ENCODE measurements around the gene AGMAT.

Gene AGMAT

DNA sequence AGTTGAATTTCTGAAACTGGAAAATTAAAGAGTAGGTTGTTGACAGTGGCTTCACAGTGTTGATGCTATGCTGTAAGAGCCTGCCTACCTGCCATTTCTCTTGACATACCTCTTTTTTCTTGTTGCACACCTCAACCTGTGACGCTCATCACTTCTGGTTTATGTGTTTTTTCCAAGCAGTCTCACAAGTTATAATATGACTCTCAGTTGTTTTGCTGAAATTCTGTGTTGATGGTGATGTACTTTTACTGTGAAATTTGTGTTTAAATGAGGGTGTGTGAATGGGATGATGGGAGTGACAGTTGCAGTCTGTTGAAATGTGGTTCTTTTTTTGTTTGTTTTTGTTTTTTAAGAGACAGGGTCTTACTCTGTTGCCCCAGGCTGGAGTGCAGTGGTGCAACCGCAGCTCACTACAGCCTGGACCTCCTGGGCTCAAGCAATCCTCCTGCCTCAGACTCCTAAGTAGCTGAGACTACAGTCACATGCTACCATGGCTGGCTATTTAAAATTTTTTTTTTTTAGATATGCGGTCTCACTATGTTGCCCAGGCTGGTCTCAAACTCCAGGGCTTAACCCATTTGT lies 39.4 kb upstream of the AGMAT start:
- TF ChIP-seq CTCF (IDR thresholded peaks at IDR 0.05; ENCODE audit: low read depth, low read length, missing control alignments), result no peak
- H3K4me3 ChIP-seq (ENCODE audit: low read depth, low read length), result no peak overlapping the region
- DNase-seq (ENCODE audit: low read depth), result no peak

- no peak for TF ChIP-seq CTCF (IDR thresholded peaks at IDR 0.05; ENCODE audit: low read depth, low read length, missing control alignments)
These were observed 38.6 kb upstream of the AGMAT start for GRCh38 chr1:15623435-15623834.

DNA sequence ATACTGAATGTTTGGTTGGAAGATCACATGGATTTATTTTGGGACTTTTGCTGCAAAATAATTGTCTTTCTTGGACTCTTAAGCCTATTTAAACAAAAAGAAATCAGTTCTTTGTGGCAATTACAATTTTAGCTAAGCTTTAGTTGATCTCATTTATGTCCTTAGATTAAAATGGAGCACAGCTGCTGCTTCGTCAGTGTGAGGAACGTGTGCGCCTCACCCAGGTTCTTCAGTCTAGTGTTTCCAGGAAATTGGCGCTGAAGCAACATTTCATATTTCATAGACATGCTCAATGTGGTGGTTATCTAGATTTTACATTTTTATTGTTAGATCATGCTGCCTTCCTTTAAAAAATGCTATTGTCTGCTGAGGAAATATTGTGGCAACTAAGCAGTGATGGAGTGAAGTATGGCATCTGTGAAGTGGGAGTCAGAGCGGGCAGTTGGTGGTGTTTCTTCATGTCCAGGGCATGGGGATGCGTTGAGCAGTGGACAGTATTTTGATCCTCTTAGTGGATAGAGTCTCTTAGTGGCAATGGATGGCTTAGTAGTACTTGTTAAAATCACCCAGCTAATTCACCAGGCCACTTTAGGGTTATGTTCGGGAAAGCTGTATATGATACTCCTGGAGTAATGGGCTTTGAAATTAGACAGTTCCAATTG lies 38.0 kb upstream of the AGMAT start:
- DNase-seq (ENCODE audit: low read depth), result no peak
- TF ChIP-seq CTCF (IDR thresholded peaks at IDR 0.05; ENCODE audit: low read depth, low read length, missing control alignments), result no peak
- no peak overlapping the region for H3K4me3 ChIP-seq (ENCODE audit: low read depth, low read length)

More at GRCh38 chr1:15623435-15623834, 38.6 kb upstream of the AGMAT start:
- DNase-seq (ENCODE audit: low read depth), result no peak
- H3K4me3 ChIP-seq (ENCODE audit: low read depth, low read length), result no peak overlapping the region

- DNase-seq (ENCODE audit: low read depth), result no peak
- no peak for TF ChIP-seq CTCF (IDR thresholded peaks at IDR 0.05; ENCODE audit: low read depth, low read length, missing control alignments)
These were observed 37.1 kb upstream of the AGMAT start for GRCh38 chr1:15621975-15622374.

DNA sequence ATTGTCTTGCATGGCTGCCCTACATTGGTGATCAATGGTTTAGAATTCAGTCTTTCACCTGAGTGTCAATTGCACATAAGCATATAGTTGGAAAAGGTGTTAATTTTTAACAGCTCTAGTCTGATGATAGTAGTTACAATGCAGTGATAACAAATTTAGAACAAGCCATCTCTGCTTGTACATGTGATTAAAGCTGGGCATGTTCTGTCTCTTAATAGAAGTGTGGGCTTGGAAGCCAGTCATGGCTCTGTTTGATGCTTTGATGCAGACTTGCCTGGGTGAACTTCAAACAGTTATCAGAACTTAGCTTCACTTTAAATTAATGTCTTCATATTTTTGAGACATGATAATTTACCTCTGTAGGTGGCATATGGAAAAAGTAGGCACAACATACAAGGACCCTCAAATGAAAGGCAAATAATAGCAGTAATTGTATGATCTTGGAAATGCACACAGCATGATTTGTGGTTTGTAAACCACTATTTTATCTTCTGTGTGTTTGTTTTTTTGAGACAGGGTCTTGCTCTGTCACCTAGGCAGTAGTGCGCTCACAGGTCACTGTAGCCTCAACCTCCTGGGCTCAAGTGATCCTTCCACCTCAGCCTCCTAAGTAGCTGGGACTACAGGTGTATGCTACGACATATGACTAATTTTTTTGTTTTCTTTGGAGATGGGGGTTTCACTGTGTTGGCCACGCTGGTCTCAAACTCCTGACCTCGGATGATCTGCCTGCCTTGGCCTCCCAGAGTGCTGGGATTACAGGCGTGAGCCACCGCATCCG lies 36.2 kb upstream of the AGMAT start:
- no peak for TF ChIP-seq CTCF (IDR thresholded peaks at IDR 0.05; ENCODE audit: low read depth, low read length, missing control alignments)
- H3K4me3 ChIP-seq (ENCODE audit: low read depth, low read length), result no peak overlapping the region
- no peak for DNase-seq (ENCODE audit: low read depth)

More at GRCh38 chr1:15621975-15622374, 37.1 kb upstream of the AGMAT start:
- H3K4me3 ChIP-seq (ENCODE audit: low read depth, low read length), result no peak overlapping the region

GRCh38 chr1:15620155-15620545 lies 35.3 kb upstream of the AGMAT start:
- TF ChIP-seq CTCF (IDR thresholded peaks at IDR 0.05; ENCODE audit: low read depth, low read length, missing control alignments), result no peak
- no peak overlapping the region; the same call in 1 of the 2 replicates for H3K4me3 ChIP-seq (ENCODE audit: low read depth, low read length)
- no peak for DNase-seq (ENCODE audit: low read depth)

Measured in GM12864 (cell line).